OCI-LY7 (cell line): Measurements from ENCODE around the gene COL5A1. TPM values are rescaled to one million over a fixed set of nuclear protein-coding genes. Genes with fewer than 3 reads are reported as not detected.

Experiments used
- BruUV-seq: library from RNA; stranded (reverse); fragments of 400-500 nt; replicated peaks from 2 replicates; lab custom pipeline; 2021; lab: Mats Ljungman, UMichigan
- CTCF ChIA-PET: fragments of 300-600 bp; sonication (Branson Sonifier 250); formaldehyde crosslinking; loops from one replicate; lab custom pipeline; 2022; ENCODE audit warnings: antibody characterized with exemption; ENCODE audit not compliant: unreplicated experiment; lab: Charles Lee
- POLR2A ChIA-PET: fragments of 300-600 bp; sonication (Branson Sonifier 250); formaldehyde crosslinking; loops from one replicate; lab custom pipeline; 2022; ENCODE audit warnings: antibody characterized with exemption; lab: Charles Lee
- DNase-seq: peaks from one replicate; pipeline ENCODE4 v3.0.0-alpha.2; 2015; ENCODE audit warnings: low spot score
- H2AFZ ChIP-seq: fragments of 200-600 bp; sonication (generic), shearing (Covaris generic); 2 replicates; pipeline ENCODE4 v1.6.1; 2014; ENCODE audit warnings: mild to moderate bottlenecking, antibody characterized with exemption, low read length, moderate library complexity
- H3K27ac ChIP-seq: fragments of 200-600 bp; sonication (generic); 2 replicates; pipeline ENCODE4 v1.5.1; 2014; ENCODE audit warnings: mixed run types, low read depth, mild to moderate bottlenecking, moderate library complexity, low read length, inconsistent platforms; ENCODE audit not compliant: poor library complexity, severe bottlenecking
- H3K36me3 ChIP-seq: fragments of 200-600 bp; sonication (generic); 2 replicates; pipeline ENCODE4 v1.6.1; 2014; ENCODE audit warnings: mild to moderate bottlenecking, antibody characterized with exemption, low read length, moderate library complexity, mixed read lengths; ENCODE audit not compliant: insufficient read depth
- H3K4me1 ChIP-seq: fragments of 200-600 bp; sonication (generic); 2 replicates; pipeline ENCODE4 v1.5.1; 2014; ENCODE audit warnings: mild to moderate bottlenecking, low read length; ENCODE audit not compliant: insufficient read depth, poor library complexity, severe bottlenecking
- H3K4me2 ChIP-seq: fragments of 200-600 bp; sonication (generic); 2 replicates; pipeline ENCODE4 v1.6.1; 2014; ENCODE audit warnings: mild to moderate bottlenecking, low read length
- H3K4me3 ChIP-seq: fragments of 200-600 bp; sonication (generic); 2 replicates; pipeline ENCODE4 v1.5.1; 2014; ENCODE audit warnings: mild to moderate bottlenecking, low read depth, low read length; ENCODE audit not compliant: poor library complexity, severe bottlenecking
- H3K79me2 ChIP-seq: fragments of 200-600 bp; sonication (generic); 2 replicates; pipeline ENCODE4 v1.6.1; 2016; ENCODE audit warnings: low read depth, mild to moderate bottlenecking, low read length, moderate library complexity, mixed read lengths; ENCODE audit not compliant: insufficient read depth
- H3K9me2 ChIP-seq: fragments of 200-600 bp; sonication (generic); 2 replicates; pipeline ENCODE4 v1.6.1; 2016; ENCODE audit warnings: mild to moderate bottlenecking, low read length, mixed read lengths; ENCODE audit not compliant: insufficient read depth
- H3K9me3 ChIP-seq: fragments of 200-600 bp; sonication (generic); 2 replicates; pipeline ENCODE4 v1.6.1; 2014; ENCODE audit warnings: mild to moderate bottlenecking, mixed run types, low read length, mixed read lengths
- H4K20me1 ChIP-seq: fragments of 200-600 bp; sonication (generic); 2 replicates; pipeline ENCODE4 v1.6.1; 2014; ENCODE audit warnings: mild to moderate bottlenecking, antibody characterized with exemption, low read length, moderate library complexity, mixed read lengths; ENCODE audit not compliant: insufficient read depth
- CTCF ChIP-seq: fragments of 200-600 bp; sonication (generic); conservative IDR thresholded peaks from 2 replicates; pipeline ENCODE4 v1.5.1; 2014; ENCODE audit warnings: mild to moderate bottlenecking, antibody characterized with exemption, low read length, moderate library complexity, mixed read lengths
- EZH2phosphoT487 ChIP-seq: fragments of 200-600 bp; sonication (generic); IDR thresholded peaks from 2 replicates; pipeline ENCODE4 v1.6.1; 2018; ENCODE audit warnings: low read depth, borderline replicate concordance, mild to moderate bottlenecking, mixed run types, antibody characterized with exemption, low read length, moderate library complexity, mixed read lengths
- intact Hi-C: fragments of 100-400 bp; cut with micrococcal nuclease; formaldehyde crosslinking; loops from one replicate; pipeline ENCODE4 v1.10.0; 2022; ENCODE audit not compliant: unreplicated experiment
- total RNA-seq, 2 experiments: library from RNA; depleted of rRNA in 1 of 2; stranded (reverse); fragments of >200 nt in 1 of 2; shearing (Covaris generic) in 1 of 2; gene quantifications; 2 replicates each; pipeline ENCODE4 v1.2.3, GENCODE V29; 2014 to 2022

The COL5A1 gene
- total RNA-seq, 2 experiments from 2014 or later: 12.2 to 28.6 TPM

- TF ChIP-seq EZH2phosphoT487 (no peak), CTCF (no peak)
- CTCF ChIA-PET: no interaction called here
- POLR2A ChIA-PET: no interaction called here
Observed at GRCh38 chr9:134744385-134745295, 103.0 kb downstream of the COL5A1 start.

GRCh38 chr9:134747951-134748489 lies 106.4 kb downstream of the COL5A1 start:
- TF ChIP-seq EZH2phosphoT487 (no peak), CTCF (no peak)
- DNase-seq: no peak
- no peaks in the 10 kb centered on the region for H3K79me2 ChIP-seq
- intact Hi-C loops: no loop called here
- BruUV-seq: no TSS peak
- no peaks in the 10 kb centered on the region for H3K36me3 ChIP-seq
- no peak overlapping the region for H3K27ac ChIP-seq
- POLR2A ChIA-PET: no interaction called here
- no peaks in the 10 kb centered on the region for H4K20me1 ChIP-seq
- CTCF ChIA-PET: no interaction called here
- no peaks in the 10 kb centered on the region for H3K9me2 ChIP-seq
- no peak overlapping the region for H3K4me2 ChIP-seq
- 0 out of 2 replicates have a peak, but pooled peaks cover 6% of the 10 kb centered on the region for H3K9me3 ChIP-seq
- no peaks in the 10 kb centered on the region for H3K4me1 ChIP-seq
- no peak overlapping the region for H3K4me3 ChIP-seq
- no peak overlapping the region for H2AFZ ChIP-seq

More at GRCh38 chr9:134744385-134745295, 103.0 kb downstream of the COL5A1 start:
- Histone ChIP-seq H3K27ac (no peak overlapping the region), H3K4me2 (no peak overlapping the region), H3K79me2 (no peaks in the 10 kb centered on the region), H3K9me3 (0 out of 2 replicates have a peak, but pooled peaks cover 6% of the 10 kb centered on the region), H2AFZ (no peak overlapping the region), H3K4me3 (no peak overlapping the region), H4K20me1 (no peaks in the 10 kb centered on the region), H3K4me1 (no peaks in the 10 kb centered on the region), H3K9me2 (no peaks in the 10 kb centered on the region), H3K36me3 (no peaks in the 10 kb centered on the region)
- BruUV-seq: no TSS peak
- no peak for DNase-seq
- intact Hi-C loops: no loop called here

GRCh38 chr9:134748591-134748990 lies 107.0 kb downstream of the COL5A1 start:
- no peaks in the 10 kb centered on the region for H3K9me2 ChIP-seq
- H2AFZ ChIP-seq: no peak overlapping the region
- no peak overlapping the region for H3K4me3 ChIP-seq
- H3K9me3 ChIP-seq: 0 out of 2 replicates have a peak, but pooled peaks cover 6% of the 10 kb centered on the region
- no peak overlapping the region for H3K27ac ChIP-seq
- no peaks in the 10 kb centered on the region for H3K79me2 ChIP-seq
- TF ChIP-seq EZH2phosphoT487 (no peak), CTCF (no peak)
- no peak overlapping the region for H3K4me2 ChIP-seq
- intact Hi-C loops: no loop called here
- ChIA-PET POLR2A (no interaction called here), CTCF (no interaction called here)
- DNase-seq: no peak
- H4K20me1 ChIP-seq: no peaks in the 10 kb centered on the region
- H3K4me1 ChIP-seq: no peaks in the 10 kb centered on the region
- no TSS peak for BruUV-seq
- H3K36me3 ChIP-seq: no peaks in the 10 kb centered on the region
